DMS79 (cell line): Measurements from ENCODE around the gene APOBEC3G.
"Not testable (repeated sequence)": the region's sequence is repeated elsewhere in the genome, so short reads cannot be mapped to it uniquely, and the experiment has no call there.

Experiments
- DNase-seq: peaks from one replicate; lab custom pipeline; 2025; lab: John Stamatoyannopoulos, UW

Gene APOBEC3G

DNA sequence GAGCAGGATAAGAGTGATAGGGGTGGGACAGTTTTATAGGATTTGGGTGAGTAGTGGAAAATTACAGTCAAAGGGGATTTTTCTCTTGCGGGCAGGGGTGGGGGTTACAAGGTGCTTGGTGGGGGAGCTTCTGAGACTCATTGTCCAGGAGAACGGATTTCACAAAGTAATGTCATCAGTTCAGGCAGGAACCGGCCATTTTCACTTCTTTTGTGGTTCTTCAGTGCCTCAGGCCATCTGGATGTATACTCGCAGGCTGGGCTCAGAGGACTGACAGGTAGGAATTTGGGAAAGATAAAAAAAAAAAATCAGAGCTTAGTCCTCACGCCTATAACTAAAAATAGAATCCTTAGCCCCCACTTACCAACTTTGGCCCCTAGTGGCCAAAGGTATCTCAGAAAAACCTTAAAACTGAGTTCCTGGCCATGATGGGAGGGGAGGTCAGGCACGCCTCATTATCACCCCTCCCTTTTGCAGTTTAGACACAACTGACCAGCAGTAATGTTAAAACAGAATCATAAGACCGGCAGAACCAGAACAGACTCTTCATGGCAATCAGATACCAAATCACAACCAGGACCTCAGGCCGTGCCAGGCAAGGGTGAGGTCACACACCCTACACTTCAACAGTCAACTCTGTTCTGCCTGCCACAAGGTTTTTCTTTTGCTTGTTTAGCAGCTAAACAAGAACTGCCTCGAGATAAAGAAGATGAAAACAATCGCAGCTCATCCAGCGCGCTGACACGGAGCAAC is 8.9 kb upstream of the APOBEC3G start:
- DNase-seq: no peak

- no peak for DNase-seq
Observed at GRCh38 chr22:39070186-39070585, 6.9 kb upstream of the APOBEC3G start.

- not testable (repeated sequence) for DNase-seq
Observed at GRCh38 chr22:39072581-39072981, 4.5 kb upstream of the APOBEC3G start.

- no peak for DNase-seq
Observed at GRCh38 chr22:39073981-39074380, 3.1 kb upstream of the APOBEC3G start.

DNA sequence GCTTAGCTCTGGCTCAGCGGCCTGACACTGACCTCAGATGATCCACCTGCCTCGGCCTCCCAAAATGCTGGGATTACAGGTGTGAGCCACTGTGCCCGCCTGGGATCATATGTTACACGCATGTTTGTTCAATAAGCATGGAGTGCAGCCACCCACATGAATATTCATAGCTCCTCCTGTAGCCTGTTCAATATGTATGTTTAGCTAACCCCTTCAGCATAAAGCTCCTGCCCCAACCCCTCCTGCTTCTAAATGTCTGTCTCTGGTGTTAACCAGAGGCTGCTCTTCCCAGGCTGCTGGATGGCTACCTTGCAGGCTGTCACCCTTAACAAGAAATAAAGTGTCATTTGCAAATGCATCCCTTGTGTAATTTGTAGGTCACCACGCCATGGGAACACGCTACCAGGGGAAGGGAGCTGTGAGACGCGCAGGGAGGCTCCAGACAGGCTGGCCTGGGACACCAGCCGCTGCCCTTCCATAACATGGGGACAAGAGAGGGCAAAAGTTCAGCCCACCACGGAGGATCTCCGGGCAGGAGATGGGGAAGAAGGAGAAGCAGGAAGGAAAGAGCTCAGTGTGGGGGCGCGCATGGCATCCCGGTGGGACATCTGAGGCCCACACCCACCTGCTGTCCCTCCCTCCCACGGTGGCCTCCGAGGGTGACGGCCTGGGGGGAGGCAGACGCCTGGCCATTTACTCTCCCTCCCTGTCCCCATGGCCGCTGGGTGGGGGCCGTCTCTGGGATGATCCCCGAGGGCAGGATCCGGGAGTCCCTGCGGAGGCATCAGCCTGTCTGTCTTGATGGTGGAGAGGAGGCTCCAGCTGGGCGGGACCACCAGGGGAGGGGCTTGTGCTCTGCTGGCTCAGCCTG is 685 bp upstream of the APOBEC3G start:
- DNase-seq: not testable (repeated sequence)

DNA sequence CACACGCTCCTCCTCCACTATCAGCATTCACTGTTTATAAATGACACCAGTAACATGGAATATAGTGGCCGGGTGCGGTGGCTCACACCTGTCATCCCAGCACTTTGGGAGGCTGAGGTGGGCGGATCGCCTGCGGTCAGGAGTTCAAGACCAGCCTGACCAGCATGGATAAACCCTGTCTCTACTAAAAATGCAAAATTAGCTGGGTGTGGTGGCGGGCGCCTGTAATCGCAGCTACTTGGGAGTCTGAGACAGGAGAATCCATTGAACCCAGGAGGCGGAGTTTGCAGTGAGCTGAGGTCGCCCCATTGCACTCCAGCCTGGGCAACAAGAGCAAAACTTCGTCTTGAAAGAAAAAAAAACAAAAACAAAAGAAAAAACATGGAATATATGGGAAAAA is 837 bp downstream of the APOBEC3G start:
- DNase-seq: not testable (repeated sequence)

DNA sequence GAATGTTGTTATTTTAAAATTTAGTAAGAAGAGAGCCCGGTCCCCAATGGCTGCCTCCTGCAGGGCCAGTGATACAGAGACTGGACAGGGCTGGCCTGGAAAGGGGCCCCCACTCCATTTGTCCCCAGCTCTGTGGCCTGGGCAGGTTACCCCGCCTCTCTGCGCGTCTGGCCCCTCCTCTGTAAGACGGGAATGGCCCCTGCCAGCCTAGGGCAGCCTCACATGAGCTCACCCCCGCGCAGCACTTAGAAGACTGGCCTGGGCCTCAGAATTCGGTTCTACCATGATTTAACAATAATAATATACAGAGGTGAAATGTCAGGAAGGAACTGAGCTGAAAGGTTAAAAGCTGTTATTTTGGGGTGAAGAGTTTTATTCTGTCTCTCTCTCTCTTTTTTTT is 1.3 kb downstream of the APOBEC3G start:
- DNase-seq: no peak

DNA sequence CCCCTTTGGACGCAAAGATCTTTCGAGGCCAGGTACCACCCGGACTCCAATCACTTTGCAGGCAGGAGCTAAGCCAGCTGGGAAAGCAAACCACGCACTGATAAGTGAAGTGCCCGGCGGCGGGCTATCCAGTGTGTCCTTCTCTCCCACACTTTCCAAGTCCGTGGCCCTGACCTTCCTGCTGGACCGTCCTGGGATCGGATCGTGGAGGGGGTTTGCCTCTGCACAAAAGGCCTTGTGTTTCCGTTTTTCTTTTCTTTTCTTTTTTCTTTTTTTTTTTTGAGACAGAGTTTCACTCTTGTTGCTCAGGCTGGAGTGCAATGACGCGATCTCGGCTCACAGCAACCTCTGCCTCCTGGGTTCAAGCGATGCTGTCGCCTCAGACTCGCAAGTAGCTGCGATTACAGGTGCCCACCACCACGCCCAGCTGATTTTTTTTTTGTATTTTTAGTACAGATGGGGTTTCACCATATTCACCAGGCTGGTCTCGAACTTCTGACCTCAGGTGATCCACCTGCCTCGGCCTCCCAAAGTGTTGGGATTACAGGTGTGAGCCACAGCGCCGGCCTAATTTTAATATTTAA is 2.1 kb downstream of the APOBEC3G start:
- not testable (repeated sequence) for DNase-seq

- no peak for DNase-seq
Observed at GRCh38 chr22:39080052-39080762, 3.1 kb downstream of the APOBEC3G start.

DNA sequence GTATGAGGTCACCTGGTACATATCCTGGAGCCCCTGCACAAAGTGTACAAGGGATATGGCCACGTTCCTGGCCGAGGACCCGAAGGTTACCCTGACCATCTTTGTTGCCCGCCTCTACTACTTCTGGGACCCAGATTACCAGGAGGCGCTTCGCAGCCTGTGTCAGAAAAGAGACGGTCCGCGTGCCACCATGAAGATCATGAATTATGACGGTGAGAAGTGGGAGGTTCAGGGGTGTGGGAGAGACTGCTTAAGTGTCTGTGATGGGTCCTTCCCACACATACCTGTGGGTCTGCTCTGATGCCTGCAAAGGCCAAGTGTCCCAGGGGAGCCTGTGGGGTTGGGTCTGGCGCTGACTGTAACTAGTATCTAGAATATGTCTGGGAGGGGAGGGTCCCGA is 3.9 kb downstream of the APOBEC3G start:
- no peak for DNase-seq

- DNase-seq: no peak
Observed at GRCh38 chr22:39081598-39081997, 4.5 kb downstream of the APOBEC3G start.

- no peak for DNase-seq
Observed at GRCh38 chr22:39083212-39084165, 6.4 kb downstream of the APOBEC3G start.

- no peak for DNase-seq
Observed at GRCh38 chr22:39084666-39085065, 7.6 kb downstream of the APOBEC3G start.

GRCh38 chr22:39087098-39087497 is 10.0 kb downstream of the APOBEC3G start:
- no peak for DNase-seq

- DNase-seq: no peak
Observed at GRCh38 chr22:39087881-39088684, 11.0 kb downstream of the APOBEC3G start.

GRCh38 chr22:39088685-39089032 is 11.6 kb downstream of the APOBEC3G start:
- no peak for DNase-seq

GRCh38 chr22:39089928-39090327 is 12.9 kb downstream of the APOBEC3G start:
- no peak for DNase-seq

GRCh38 chr22:39090426-39091064 is 13.5 kb downstream of the APOBEC3G start:
- DNase-seq: no peak

DNA sequence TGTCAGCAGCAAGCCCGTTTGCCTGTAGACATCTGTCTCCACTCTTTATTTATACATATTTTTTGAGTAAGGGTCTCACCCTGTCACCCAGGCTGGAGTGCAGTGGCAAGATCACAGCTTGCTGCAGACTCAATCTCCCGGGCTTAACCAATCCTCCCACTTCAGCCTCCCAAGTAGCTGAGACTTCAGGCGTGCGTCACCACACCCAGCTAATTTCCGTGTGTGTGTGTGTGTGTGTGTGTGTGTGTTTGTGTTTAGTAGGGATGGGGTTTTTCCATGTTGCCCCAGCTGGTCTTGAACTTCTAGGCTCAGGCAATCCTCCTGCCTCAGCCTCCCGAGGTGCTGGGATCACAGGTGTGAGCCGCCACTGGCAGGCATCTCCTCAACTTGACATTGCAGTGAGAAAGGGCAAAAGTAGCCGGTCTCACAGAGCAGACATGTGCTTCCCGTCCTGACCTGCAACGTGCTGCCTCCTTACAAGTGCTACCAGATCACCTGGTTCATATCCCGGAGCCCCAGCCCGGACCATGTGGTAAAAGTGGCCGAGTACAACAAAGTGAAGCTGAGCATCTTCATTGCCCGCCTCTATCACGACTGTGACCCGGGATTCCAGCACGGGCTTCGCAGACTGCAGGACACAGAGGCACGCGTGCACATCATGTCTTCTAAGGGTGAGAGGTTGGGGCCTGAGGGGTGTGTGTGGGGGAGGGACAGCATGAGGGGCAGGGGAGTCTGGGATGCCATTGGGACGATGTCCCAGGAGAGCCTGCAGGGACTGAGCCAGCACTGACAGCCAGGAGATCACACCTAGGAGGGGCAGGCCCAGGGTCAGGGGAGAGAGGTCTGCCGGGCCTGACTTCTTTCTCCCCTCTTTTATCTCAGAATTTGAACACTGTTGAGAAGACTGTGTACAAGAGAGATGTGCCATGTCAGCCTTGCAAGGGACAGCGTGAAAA is 14.3 kb downstream of the APOBEC3G start:
- no peak for DNase-seq
